HCT116 (cell line): ENCODE data around the gene SLC35B1. TPM values are rescaled to one million over a fixed set of nuclear protein-coding genes. Genes with fewer than 3 reads are reported as not detected.

Source experiments
- ATAC-seq: fragments of 200-7000 bp; cut with Tn5 transposase; 2 replicates; pipeline ENCODE4 v1.9.1; 2020; ENCODE audit warnings: mild to moderate bottlenecking, moderate library complexity
- BruUV-seq: library from RNA; stranded (reverse); fragments of 400-500 nt; replicated peaks from 2 replicates; lab custom pipeline; 2021; lab: Mats Ljungman, UMichigan
- CTCF ChIA-PET: fragments of 300-600 bp; sonication (Branson Sonifier 250); formaldehyde crosslinking; loops from one replicate; lab custom pipeline; 2021; ENCODE audit warnings: antibody characterized with exemption; lab: Charles Lee
- POLR2A ChIA-PET: fragments of 300-600, 350-600 bp; sonication (Branson Sonifier 250); formaldehyde crosslinking; loops from one replicate; lab custom pipeline; 2021; ENCODE audit warnings: antibody characterized with exemption; lab: Charles Lee
- RAD21 ChIA-PET, 2 experiments: fragments of 300-600 bp; sonication (Branson Sonifier 250); formaldehyde crosslinking; loops; one replicate each; lab custom pipeline; 2023; ENCODE audit warnings: low total read pairs in 2 of 2; ENCODE audit not compliant: uncharacterized antibody in 2 of 2, unreplicated experiment in 2 of 2, low non-redundant PET in 1 of 2; lab: Charles Lee
- DNase-seq: peaks from one replicate; pipeline ENCODE4 v3.0.0-alpha.2; 2010; ENCODE audit warnings: low read depth, low spot score
- H2AFZ ChIP-seq: fragments of 200-600 bp; shearing (Covaris generic), sonication (generic); 2 replicates; pipeline ENCODE4 v1.6.1; 2017; ENCODE audit warnings: low read depth, mixed run types, mixed read lengths, antibody characterized with exemption, low read length; ENCODE audit not compliant: poor library complexity, severe bottlenecking
- H3K27ac ChIP-seq: 2 replicates; pipeline ENCODE4 v1.5.1; 2012; ENCODE audit warnings: low read depth, low read length
- H3K27me3 ChIP-seq: fragments of 200-600 bp; sonication (generic); 2 replicates; pipeline ENCODE4 v1.6.1; 2016; ENCODE audit warnings: mixed run types, low read length, mixed read lengths; ENCODE audit not compliant: insufficient read depth
- H3K36me3 ChIP-seq, 2 experiments: fragments of 200-500 bp in 1 of 2; fragments of 200-600 bp in 1 of 2; sonication (Bioruptor generic) in 1 of 2; sonication (generic) in 1 of 2; 2 replicates each; pipeline versions ENCODE4 v1.5.1 to v1.6.1; 2014 to 2016; ENCODE audit warnings: low read length in 2 of 2, inconsistent platforms in 1 of 2, mixed read lengths in 1 of 2, mixed run types in 1 of 2; ENCODE audit not compliant: insufficient read depth in 2 of 2, control insufficient read depth in 1 of 2
- H3K4me1 ChIP-seq, 2 experiments: fragments of 200-600 bp in 1 of 2; sonication (generic) in 1 of 2; 2 replicates each; pipeline versions ENCODE4 v1.5.1 to v1.6.1; 2012 to 2017; ENCODE audit warnings: low read length in 2 of 2, inconsistent platforms in 1 of 2, mild to moderate bottlenecking in 1 of 2, mixed read lengths in 1 of 2, mixed run types in 1 of 2, moderate library complexity in 1 of 2; ENCODE audit not compliant: insufficient read depth in 2 of 2, control insufficient read depth in 1 of 2
- H3K4me2 ChIP-seq: fragments of 200-600 bp; sonication (generic); 2 replicates; pipeline ENCODE4 v1.6.1; 2017; ENCODE audit warnings: mixed run types, low read length, mixed read lengths
- H3K4me3 ChIP-seq, 2 experiments: fragments of 200-600 bp in 1 of 2; sonication (generic) in 1 of 2; replicated peaks in 1 of 2; 2 replicates each; pipeline ENCODE4 v1.5.1; 2011 to 2016; ENCODE audit warnings: low read length in 2 of 2, control low read depth in 1 of 2, low read depth in 1 of 2, mild to moderate bottlenecking in 1 of 2, mixed read lengths in 1 of 2, mixed run types in 1 of 2
- H3K79me2 ChIP-seq: fragments of 200-600 bp; sonication (generic); 2 replicates; pipeline ENCODE4 v1.6.1; 2017; ENCODE audit warnings: mild to moderate bottlenecking, mixed run types, low read length, moderate library complexity, mixed read lengths; ENCODE audit not compliant: insufficient read depth
- H3K9ac ChIP-seq: fragments of 200-600 bp; sonication (generic); 2 replicates; pipeline ENCODE4 v1.6.1; 2016; ENCODE audit warnings: low read length, mixed read lengths
- H3K9me2 ChIP-seq: fragments of 200-600 bp; sonication (generic), shearing (Covaris generic); 2 replicates; pipeline ENCODE4 v1.6.1; 2017; ENCODE audit warnings: mixed run types, mild to moderate bottlenecking, moderate library complexity; ENCODE audit not compliant: insufficient read depth
- H3K9me3 ChIP-seq, 2 experiments: fragments of 200-500 bp in 1 of 2; fragments of 200-600 bp in 1 of 2; sonication (Bioruptor generic) in 1 of 2; sonication (generic) in 1 of 2; 2 replicates each; pipeline ENCODE4 v1.6.1; 2014 to 2017; ENCODE audit warnings: low read length in 2 of 2, mixed read lengths in 2 of 2, inconsistent platforms in 1 of 2, low read depth in 1 of 2, mild to moderate bottlenecking in 1 of 2, mixed run types in 1 of 2, moderate library complexity in 1 of 2; ENCODE audit not compliant: control insufficient read depth in 1 of 2, insufficient read depth in 1 of 2
- H4K20me1 ChIP-seq: fragments of 200-600 bp; sonication (generic), shearing (Covaris generic); 2 replicates; pipeline ENCODE4 v1.6.1; 2017; ENCODE audit warnings: mixed run types, mild to moderate bottlenecking, moderate library complexity; ENCODE audit not compliant: insufficient read depth
- CEBPB ChIP-seq: IDR thresholded peaks from 2 replicates; pipeline ENCODE4 v1.6.1; 2012; ENCODE audit warnings: low read depth
- EZH2 ChIP-seq: fragments of 200-600 bp; sonication (generic); IDR thresholded peaks from 2 replicates; pipeline ENCODE4 v1.6.1; 2017; ENCODE audit warnings: antibody characterized with exemption, mixed run types
- EZH2phosphoT487 ChIP-seq: fragments of 200-600 bp; IDR thresholded peaks from 2 replicates; pipeline ENCODE4 v1.6.1; 2018; ENCODE audit warnings: antibody characterized with exemption, borderline replicate concordance
- FOSL1 ChIP-seq: IDR thresholded peaks from 2 replicates; pipeline ENCODE4 v1.6.1; 2012; ENCODE audit warnings: low read depth
- RAD21 ChIP-seq: IDR thresholded peaks from 2 replicates; pipeline ENCODE4 v1.6.1; 2012; ENCODE audit warnings: low read depth, mild to moderate bottlenecking
- REST ChIP-seq: IDR thresholded peaks from 2 replicates; pipeline ENCODE4 v1.6.1; 2012; ENCODE audit warnings: low read depth
- TCF7L2 ChIP-seq: IDR thresholded peaks from 2 replicates; pipeline ENCODE4 v1.7.0; 2011; ENCODE audit warnings: borderline replicate concordance, inconsistent platforms; ENCODE audit not compliant: insufficient read depth, insufficient read length; ENCODE audit errors: extremely low read depth
- intact Hi-C: fragments of 100-400 bp; cut with micrococcal nuclease; formaldehyde crosslinking; loops from 2 replicates; pipeline ENCODE4 v1.10.0; 2022
- total RNA-seq: library from RNA; stranded (reverse); gene quantifications from one replicate; pipeline ENCODE4 v1.2.1, GENCODE V29; 2021; ENCODE audit not compliant: unreplicated experiment

SLC35B1 gene
- total RNA-seq, 1 experiment from 2014 or later, result 87.5 TPM

DNA sequence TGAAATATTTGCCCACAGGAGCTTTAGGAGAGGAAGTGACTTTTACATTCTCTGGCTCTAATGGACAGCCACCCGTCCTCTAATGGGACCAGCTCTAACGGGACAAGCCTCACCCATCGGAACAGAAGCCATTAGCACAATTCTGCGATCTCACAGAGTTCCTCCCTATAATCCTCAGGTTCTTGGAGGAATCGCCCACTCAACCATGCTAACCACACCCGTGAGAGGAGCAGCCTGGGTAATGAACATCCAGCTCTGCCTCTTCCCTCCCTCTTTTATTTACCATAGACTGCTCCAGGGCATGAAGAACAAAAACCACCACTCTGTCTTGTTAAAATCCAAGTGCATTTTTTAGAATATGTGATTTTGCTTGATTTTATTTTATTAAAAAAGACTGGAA lies 6.8 kb downstream of the SLC35B1 start:
- CTCF ChIA-PET, result interaction anchor here (1.0 to 3.4 kb wide), 4 partner anchors 131 to 144 kb away, joined by 3 to 17 read pairs (median 4); no protein-coding TSS in a partner anchor
- no TSS peak for BruUV-seq
- no peak for ATAC-seq
- Histone ChIP-seq H3K4me2 (no peak overlapping the region), H3K27me3 (no peaks in the 10 kb centered on the region), H2AFZ (no peak overlapping the region), H3K27ac (no peak overlapping the region), H3K9me3 (no peaks in the 10 kb centered on the region), H3K4me3 (no peak overlapping the region), H3K4me1 (no peaks in the 10 kb centered on the region; a peak in 1 of 4 replicates), H3K79me2 (peaks cover 10% of the 10 kb centered on the region), H3K36me3 (peaks cover 47 to 54% of the 10 kb centered on the region in 2 experiments), H4K20me1 (no peaks in the 10 kb centered on the region), H3K9ac (no peak overlapping the region), H3K9me2 (no peaks in the 10 kb centered on the region)
- TF ChIP-seq FOSL1 (no peak), EZH2phosphoT487 (no peak), TCF7L2 (no peak), RAD21 (no peak), EZH2 (no peak), CEBPB (no peak), REST (no peak)
- RAD21 ChIA-PET, result no interaction called here
- intact Hi-C loops, result loop anchor here (10.0 kb wide), 1 partner anchor 386 kb away; no protein-coding TSS in a partner anchor
- POLR2A ChIA-PET, result no interaction called here
- no peak for DNase-seq
